ENCODE results near the gene JCAD. TPM values are rescaled to one million over a fixed set of nuclear protein-coding genes. Genes with fewer than 3 reads are reported as not detected.
A peak's percentile ranks its signal among the peaks of the same experiment; 100 is the strongest.
"Not testable (repeated sequence)": the region's sequence is repeated elsewhere in the genome, so short reads cannot be mapped to it uniquely, and the experiment has no call there.

Gene JCAD
- total RNA-seq, 1 experiment from 2014 or later: 4.5 TPM

DNA sequence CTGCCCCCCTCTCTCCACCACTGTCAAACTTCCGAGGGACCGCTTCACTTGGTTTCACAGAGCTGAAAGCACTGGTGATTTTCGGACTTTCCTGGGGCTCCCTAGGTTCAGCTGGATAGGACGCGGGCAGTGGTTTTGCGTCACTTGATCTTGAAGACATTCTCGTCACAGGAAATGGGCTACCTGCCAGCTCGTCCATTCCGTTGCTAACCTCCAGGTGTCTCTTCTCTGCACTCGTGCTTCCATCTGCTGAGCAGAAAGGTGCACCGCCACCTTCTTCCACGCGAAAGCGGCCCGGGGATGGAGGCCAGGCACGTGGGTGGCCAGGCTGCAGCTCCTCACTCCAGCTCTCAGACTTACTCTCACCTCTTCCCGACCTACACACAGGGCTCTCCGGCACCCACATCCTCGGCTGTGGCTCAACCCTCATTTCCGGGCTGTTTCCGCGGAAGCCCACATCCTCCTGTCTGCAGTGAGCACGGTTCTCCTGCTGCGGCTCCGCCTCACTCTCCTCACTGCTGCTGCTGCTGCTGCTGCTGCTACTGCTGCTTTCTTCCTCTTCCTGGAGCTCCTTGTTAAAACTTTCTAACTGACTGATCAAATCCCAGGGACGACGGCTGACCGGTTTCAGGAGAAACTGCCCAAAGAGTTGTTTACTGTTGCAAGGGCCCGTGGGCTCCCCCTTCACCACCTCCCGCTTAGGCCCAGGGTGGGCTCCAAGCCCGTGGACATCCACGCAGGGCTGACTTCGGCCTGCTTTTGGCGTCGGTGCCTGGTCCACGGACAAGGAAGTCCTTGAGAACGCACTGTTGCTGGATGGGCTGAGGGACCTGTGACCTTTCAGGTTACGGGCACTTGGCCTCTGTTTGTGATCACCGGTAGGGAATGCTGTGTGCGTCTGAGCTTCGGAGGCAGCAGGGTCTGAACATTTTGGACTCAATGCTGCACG lies 32.1 kb downstream of the JCAD start:
- no peak for DNase-seq (ENCODE audit: low read depth)

DNA sequence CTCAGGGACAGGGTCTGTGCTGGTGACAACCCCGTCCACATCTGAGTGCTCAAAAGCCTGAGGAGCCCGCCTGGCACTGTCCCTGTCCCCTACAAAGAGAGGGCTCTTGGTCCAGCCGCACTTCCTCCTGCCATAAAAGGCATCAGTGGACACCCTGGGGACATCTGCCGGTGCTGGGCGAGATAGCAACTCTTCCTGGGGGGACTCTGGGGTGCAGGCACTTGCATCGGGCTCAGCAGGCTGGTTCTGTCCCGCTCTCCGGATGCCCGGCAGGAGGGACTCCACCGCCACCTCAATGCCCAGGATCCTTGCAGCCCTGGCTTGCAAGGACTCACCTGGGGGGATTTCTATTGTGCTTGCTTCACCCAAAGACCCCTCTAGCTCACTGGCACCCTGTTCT lies 32.8 kb downstream of the JCAD start:
- DNase-seq (ENCODE audit: low read depth): no peak

DNA sequence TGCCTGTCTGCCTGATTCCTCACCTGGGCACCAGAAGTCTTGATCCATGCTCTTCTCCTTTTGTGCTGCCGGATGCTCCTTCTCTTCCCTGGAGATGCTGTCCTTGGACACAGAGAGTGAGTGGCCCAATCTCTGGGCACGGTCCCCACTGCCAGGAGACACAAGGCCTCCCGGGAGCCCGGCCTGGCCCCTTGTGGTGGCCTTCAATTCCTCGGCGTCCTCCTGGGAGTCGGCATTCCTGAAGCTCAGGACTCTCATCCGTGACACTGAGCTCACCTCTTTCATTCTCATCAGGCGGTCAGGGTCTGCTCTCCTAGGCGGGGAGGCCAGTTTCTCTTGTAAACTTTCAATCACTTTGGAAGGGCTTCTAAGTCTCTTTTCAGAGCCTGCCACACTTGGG lies 33.3 kb downstream of the JCAD start:
- DNase-seq (ENCODE audit: low read depth): no peak

DNA sequence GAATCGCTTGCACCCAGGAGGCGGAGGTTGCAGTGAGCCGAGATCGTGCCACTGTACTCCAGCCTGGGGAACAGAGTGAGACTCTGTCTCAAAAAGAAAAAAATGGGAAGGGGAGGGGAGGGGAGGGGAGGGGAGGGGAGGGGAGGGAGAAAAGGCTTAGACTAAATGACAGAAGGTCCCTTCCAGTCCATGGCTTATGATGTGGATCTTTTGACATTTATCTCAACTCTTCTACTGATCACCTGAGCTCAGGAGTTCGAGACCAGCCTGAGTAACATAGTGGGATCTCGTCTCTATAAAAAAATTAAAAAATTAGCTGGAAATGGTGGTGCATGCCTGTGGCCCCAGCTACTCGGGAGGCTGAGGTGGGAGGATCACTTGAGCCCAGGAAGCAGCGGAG lies 34.0 kb downstream of the JCAD start:
- DNase-seq (ENCODE audit: low read depth): not testable (repeated sequence)

DNA sequence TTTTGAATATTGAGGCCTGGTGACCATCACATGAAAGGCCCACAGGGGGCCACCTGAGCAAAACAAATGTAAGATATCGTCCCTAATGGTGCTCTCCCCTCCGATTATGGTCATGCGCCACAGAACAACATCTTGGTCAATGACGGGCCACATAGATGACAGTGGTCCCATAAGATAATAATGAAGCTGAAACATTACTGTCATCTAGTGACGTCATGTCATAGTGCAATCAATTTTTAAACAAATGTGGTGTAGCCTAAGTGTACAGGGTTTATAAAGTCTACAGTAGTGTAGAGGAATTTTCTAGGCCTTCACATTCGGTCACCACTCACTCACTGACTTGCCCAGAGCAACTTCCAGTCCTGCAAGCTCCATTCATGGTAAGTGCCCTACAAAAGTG lies 36.8 kb downstream of the JCAD start:
- no peak for DNase-seq (ENCODE audit: low read depth)

DNA sequence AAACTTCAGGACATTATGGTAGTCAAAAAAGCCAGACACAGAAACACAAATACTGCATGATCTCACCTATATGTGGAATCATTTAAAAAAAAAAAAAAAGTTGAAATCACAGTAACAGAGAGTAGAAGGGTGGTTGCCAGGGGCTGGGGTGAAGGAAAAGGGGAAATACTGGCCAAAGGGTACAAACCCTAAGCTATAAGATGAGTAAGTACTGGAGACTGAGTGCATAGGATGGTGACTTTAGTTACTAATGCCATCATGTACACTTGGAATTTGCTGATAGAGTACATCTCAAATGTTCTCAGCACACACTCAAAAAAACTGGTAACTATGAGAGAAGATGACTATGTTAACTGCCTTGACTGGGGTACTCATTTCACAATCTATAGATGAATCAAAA lies 39.9 kb downstream of the JCAD start:
- DNase-seq (ENCODE audit: low read depth): no peak

DNA sequence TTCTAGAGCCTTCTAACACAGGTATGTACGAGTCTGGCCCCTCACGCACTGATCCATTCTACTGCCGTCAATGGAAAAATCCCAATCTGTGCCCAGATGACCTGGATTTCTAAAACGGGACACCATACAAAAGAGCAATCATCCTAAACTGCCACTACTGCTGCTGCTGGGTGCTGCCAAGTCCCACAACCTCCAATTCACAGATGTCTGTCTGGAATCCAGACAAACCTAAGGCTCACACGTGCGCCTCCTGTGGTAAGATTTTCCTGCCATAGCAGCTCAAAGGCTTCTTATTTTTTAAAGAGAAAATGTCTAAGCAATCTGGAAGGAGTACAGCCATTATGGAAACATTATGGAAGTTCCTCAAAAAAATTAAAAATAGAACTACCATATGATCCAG lies 40.9 kb downstream of the JCAD start:
- DNase-seq (ENCODE audit: low read depth): no peak

DNA sequence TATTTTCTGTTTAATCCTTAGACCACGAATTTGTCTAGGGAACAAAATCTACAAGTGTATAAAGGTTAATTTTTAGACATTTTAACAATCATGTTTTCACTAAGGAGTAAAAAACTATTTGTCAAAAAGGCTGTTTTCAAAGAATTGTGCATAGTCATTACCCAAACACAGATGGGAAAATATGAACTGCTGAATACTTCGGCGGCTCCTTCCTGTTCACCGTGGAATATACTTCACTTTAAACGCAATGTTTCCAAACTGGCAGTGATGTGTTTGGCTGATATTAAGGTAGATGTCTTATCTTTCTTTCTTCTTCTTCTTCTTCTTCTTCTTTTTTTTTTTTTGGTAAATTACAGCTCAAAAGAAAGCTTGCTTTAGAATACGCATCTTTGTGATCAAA lies 41.4 kb downstream of the JCAD start:
- DNase-seq (ENCODE audit: low read depth): no peak

DNA sequence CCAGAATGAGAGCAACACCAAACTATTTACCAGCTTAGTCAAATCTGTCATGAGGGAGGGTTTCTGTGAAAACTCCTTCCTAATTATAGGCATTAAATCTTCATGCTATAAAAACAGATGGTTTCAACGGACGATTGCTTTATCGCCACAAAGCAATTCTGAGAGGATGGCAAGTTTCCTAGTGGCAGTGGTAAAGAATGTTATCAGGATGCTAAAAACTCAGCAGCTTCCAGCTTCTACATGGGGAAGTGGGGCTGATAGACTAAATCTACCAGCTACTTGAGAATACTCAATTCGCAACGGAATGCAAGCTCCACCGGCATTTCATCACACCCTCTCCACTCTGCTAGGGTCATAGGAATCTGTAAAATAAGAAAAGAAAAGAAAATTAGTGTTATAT lies 41.8 kb downstream of the JCAD start:
- no peak for DNase-seq (ENCODE audit: low read depth)

DNA sequence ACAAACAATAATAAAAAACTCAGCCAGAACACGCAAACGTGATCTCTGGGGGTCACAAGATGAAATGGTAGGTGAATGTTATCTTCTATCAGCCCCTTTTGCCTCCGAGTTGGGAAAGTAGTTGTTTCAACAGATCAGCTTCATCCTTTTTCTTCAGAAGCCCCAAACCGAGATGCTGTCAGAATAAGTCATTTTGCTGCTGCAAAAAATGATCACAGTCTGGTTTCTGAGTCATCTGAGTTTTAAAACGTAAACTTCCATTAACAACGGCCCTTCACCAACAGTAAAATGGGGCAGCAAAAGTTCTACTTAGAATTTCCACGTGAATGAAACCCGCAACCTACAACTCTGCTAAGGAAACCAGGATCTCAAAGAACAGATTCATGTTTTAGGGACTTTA lies 44.9 kb downstream of the JCAD start:
- DNase-seq (ENCODE audit: low read depth): no peak

DNA sequence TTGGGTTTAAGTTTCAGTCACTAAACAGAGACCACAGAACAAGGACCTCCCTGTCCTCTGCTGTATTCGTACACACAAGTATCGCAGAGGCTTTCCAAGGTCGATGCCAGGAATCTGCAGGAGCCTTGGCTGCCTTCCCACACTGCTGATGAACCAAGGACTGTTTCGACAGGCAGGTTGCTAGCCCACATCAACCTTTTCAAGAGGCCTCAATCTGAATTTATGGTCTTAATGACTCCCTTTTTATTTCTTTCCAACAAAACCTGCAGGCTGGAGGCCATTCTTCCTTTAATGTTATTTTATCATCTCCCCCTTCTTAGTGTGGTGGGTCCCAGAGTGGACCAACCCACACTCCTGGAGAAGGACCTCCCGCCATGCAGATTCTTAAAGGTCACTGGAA lies 45.6 kb downstream of the JCAD start:
- no peak for DNase-seq (ENCODE audit: low read depth)

DNA sequence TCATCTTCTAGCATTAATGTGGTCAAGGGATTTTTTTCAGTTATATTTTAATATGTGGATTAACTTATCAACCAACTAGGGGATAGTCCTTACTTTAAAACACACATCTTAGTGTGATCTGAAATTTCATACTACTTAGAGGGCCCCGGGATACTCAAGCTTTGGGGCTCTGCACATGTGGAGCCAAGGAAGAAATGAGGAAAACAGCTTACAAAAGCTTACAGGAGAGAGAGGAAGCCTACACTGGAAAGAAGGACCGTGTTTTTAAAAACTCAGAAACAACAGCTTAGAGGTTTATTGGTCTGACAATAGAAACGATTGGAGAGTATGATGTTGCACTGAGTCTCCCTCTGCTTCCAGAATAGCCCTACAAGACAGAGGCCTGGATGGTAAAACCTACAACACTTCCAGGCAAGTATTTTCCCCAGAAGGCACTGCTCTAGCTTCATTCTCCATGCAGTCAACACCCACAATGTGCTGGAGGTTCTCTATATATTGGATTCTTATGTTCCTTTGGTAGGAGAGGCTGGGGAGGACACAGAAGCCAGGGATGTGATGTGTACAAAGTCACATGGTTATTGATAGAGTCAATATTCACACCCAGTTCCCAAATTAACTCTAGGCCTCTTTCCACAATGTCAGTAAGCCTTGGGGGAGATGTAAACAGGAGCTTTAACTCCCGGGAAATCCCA lies 47.3 kb downstream of the JCAD start:
- no peak for DNase-seq (ENCODE audit: low read depth)

DNA sequence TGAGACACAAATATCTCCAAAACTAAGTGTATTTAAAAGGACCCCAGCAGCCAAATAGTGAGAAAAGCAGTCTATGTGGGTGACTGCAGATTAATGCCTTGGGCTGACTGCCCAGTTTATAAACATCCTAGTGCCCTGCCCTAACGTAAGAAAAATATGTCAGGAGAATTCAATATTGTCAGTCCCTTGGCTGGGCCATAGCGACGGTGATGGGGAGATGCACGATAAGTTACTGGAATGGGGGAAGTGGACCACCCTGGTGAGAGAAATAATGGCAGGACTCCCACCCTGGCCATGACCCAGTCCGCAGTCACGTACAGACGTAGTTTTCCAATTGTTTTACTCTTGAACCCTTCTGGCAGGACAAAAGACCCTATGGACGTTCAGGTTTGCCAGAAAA lies 48.0 kb downstream of the JCAD start:
- no peak for DNase-seq (ENCODE audit: low read depth)

DNA sequence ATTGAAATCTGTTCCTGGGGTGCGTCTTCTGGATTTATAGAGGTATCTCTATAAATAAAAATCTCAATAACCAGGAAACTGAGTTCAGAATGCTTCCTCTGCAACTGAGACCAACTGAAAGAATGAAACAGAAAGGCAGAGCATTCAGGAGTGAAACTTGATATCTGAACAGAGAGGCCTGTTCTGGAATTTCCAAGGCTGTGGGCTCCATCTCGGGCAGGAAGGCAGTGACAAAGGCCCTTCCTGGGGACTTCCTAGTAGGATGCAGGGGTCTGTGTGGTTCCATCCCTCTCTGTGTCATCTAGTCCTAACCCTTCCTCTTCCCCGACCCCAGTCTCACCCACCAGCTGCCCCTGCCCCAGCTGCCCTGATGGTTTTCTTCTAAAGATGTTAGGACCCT lies 52.0 kb downstream of the JCAD start:
- DNase-seq (ENCODE audit: low read depth): no peak

DNA sequence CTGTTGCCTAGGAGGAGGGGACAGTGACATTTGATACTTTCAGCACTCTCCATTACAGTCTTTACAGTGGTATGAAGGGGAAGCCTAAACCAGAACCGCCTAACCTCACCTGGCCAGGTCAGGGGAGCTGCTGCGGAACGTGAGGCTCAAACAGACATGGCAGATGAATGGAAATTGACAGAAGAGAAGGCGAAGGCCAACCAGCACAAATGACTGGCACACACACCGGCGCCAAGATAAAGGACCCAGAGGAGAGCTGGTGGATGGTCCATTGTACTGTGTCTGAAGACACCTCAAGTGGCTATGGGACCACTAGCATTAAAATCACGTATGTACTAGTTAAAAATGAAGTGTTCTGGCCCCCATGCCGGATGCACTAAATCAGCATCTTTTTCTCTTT lies 53.0 kb downstream of the JCAD start:
- DNase-seq (ENCODE audit: low read depth): no peak

DNA sequence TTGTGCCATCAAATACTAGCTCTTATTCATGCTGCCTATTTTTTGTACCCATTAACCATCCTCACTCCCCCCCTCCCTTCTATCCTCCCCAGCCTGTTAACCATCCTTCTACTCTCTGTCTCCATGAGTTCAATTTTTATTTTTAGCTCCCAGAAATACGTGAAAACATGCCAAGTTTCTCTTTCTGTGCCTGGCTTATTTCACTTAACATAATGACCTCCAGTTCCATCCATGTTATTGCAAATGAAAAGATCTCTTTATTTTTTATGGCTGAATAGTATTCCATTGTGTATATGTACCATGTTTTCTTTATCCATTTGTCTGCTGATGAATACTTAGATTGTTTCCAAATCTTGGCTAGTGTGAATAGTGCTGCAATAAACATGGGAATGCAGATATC lies 54.3 kb downstream of the JCAD start:
- DNase-seq (ENCODE audit: low read depth): not testable (repeated sequence)

DNA sequence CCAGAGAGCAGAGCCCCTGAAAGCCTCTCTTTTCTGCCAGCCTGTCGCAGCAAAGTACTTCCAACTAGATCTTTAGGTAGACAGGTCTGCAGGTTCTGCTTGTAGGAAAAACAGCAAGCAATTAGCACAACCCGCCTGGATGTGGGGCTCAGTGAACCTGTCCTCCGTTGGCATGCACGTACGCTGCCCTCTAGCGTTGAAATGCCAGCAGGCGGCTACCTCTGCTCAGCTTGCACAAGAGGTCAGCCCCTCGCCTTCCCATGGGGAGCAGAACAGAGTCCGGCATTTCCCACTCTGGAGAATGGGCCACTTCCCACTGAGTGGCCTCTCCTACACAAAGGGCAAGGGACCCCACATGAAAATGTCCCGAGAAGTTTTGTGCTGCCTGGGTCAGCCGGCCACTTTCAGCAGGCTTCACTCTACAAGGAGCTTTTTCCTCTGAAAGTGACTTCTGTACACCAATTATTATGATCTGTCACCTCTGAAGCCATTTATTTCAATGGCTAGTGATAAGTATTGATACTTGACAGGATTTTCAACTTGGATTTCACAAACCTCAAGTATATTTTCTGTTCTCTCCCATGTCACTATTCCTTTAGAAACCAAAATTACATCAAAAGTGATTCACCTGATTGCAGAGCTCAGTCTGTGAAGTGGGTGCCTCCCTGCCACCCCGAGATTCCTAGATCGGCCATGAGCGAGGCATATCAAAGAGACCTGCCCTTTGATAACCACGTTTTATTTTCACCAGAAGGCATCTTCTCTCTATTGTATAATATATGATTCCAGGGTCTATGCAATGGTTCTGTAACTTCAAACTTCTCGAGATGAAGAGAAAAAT lies 56.7 kb downstream of the JCAD start:
- peak; percentile 80 for DNase-seq (ENCODE audit: low read depth)

DNA sequence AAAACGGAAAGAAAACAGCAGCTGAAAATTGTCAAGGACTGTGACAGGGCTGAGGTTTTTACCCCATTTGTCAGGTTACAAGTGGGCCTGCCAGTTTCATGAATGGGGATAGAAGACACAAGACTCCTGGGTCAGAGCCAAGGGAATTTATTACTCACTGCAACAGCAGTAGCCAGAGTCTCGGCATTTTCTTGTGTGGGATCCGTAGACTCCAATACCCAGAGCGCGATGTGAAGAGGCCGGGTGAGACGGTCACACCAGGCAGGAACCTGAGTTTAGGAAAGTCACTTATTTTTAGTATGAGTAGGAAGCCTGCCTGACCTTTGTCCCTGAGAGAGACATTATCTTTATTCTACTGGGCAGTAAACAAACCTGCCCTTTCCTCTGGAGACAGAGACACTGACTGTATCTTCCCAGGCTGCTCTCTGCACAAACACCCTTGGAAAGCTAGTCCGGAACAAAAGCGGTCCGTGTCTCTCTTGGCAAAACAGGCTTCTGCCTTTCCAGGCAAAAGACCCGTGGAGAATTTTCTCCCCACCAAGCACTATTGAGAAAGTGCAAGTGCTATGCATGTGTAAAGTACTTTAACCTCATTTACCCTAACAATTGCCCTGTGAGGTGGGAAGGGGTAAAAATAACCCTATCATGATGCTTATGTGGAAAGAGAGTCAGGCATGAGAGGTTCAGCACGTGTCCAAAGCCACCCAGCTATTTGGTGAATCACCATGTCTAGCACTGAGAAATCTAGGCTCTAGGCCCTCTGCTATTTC lies 58.4 kb downstream of the JCAD start:
- peak; percentile 59 for DNase-seq (ENCODE audit: low read depth)

DNA sequence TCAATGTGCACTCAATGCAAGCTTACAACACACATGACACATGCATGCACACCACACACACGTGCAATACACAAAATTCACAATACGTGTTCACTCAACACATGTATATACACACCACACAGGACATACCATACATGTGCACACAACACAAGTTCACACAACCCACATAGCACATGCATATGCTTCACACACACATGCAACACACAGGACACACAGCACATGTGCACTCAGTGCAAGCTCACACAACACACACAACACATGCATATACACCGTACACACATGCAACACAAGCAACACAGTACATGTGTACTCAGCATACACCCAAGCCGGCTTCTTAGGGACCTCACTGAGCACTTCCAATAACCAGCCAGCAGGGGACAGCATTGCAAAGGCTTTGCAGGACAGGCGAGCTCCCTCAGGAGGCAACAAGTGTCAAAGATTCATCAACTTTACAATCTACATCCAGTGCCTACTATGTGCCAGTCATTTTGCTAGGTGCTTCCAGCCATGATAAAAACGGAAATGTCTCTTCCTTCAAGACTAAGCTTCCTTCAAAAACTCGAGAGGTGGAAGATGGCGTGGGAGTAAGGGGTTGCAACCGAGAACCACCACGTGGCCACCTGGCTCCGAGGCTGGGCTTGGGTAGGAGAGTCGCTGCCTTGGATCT lies 61.1 kb downstream of the JCAD start:
- DNase-seq (ENCODE audit: low read depth): peak; percentile 78

DNA sequence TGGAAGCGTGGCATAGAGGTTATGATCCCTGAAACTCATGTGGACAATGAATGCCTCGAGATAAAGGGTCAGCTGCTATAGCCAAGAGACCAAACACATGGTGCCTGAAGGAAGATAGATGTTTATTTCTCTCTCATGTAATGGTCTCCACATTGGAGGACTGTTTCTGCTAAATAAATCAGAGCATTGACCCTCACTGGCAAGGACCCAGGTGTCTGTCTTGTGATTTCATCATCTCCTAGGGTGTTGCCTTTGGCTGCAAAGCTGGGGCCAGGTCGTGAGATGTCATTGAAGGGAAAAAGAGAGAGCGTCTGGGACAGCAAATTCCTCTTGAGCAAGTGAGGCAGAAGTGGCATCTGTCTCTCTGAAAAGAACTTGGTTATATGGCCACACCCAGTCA lies 64.6 kb downstream of the JCAD start:
- no peak for DNase-seq (ENCODE audit: low read depth)

DNA sequence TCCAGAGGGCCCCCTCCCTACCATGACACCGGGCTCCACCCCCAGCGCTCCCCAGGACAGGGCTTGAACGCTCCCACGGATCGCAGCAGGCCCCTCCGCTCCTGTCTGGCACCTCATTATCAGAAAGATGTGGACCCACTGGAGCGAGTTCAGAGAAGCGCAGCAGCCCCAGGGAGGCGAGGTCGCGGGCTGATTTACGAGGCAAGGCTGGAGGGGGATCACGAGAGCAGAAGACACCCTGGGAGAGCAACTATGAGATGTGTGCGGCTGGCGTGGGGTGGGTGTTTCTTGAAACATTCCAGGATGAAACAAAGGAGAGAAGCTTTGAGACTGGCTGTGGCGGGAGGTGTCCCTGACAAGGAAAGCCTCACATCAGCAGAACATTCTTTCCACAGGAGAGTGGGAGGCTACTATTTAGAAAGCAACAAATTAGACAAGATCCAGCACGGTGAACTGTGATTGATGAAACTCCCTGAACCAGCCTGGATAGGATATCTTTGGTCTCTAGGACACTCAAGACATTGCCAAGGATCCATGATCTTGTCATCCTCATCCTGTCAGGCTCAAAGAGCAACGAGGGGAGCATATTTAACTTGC lies 66.0 kb downstream of the JCAD start:
- no peak for DNase-seq (ENCODE audit: low read depth)
